NCI-H1105 (cell line): ENCODE data around the gene CADM4.
"Not testable (repeated sequence)": the region's sequence is repeated elsewhere in the genome, so short reads cannot be mapped to it uniquely, and the experiment has no call there.

Experiments used
- DNase-seq: peaks from one replicate; lab custom pipeline; 2025; lab: John Stamatoyannopoulos, UW

The CADM4 gene

DNA sequence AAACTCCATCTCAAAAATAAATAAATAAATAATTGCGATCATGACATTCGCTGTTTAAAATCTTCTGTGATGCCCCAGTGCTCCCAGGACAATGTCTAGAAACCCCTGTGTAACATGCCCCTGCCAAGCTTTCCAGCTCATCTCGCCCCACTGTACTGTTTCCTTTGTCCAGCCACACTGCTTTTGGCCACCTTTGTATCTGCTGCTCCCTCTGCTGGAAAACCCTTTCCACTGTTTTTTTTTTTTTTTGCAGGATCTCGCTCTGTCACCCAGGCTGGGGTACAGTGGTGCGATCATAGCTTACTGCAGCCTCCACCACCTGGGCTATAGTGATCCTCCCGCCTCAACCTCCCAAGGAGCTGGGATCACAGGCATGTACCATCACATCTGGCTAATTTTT, 22.8 kb upstream of the CADM4 start:
- DNase-seq: no peak

DNA sequence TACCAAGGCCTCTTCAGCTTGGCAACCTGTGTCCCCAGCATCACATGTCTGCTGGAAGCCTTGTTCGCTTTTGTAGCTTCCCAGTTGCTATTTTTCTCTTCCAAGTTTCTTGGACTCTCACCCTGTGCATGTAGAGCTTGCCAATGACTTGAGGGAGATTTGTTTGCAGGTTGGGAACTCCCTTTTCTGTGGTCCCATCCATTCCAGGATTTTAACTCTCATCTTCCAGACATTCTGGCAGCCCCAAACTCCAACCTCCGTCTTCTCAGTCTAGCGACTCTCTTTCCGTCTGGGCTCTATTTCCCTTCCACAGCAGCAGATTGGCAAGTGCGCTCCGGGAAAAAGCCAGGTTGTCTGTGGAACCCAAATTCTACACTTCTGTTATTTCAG, 21.3 kb upstream of the CADM4 start:
- no peak for DNase-seq

DNA sequence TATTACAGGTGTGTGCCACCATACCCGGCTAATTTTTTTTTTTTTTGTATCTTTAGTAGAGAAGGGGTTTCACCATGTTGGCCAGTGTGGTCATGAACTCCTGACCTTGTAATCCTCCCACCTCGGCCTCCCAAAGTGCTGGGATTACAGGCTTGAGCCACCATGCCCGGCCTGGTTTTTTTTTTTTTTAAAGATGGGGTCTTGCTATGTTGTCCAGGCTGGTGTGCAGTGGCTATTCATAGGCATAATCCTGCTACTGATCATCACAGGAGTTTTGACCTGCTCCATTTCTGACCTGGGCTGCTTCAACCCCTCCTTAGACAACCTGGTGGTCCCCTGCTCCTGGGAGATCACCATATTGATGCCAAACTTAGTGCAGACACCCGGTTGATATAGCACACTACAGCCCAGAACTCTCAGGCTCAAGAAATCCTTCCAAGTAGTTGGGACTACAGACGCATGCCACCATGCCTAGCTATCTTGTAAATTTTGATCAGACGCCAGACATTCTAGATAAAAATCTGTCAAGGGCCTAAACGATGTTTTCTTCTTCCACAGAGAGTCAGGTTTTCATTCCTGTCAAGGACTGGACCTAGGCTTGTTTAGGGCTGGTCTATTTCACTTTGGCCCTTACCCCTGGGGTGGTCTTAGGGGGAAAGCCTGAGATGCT, 20.8 kb upstream of the CADM4 start:
- no peak for DNase-seq

DNA sequence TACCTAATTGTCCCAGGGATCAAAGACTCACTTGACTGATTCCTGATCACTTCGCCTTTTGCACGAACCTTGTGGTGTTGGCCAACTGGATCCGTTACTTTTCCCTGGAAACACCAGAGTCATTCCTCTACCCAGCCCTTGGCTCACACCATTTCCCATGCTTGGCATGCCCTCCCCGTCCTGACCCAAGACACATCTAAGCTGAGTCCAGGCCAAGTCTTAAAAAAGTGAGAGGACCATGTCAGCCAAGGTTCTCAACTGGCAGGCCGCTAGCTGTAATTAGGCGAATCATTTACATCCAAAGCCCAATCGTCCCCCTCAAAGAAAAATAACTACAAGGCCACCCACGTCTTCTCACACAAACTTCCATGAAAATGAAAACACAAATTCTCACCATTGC, 18.8 kb upstream of the CADM4 start:
- no peak for DNase-seq

DNA sequence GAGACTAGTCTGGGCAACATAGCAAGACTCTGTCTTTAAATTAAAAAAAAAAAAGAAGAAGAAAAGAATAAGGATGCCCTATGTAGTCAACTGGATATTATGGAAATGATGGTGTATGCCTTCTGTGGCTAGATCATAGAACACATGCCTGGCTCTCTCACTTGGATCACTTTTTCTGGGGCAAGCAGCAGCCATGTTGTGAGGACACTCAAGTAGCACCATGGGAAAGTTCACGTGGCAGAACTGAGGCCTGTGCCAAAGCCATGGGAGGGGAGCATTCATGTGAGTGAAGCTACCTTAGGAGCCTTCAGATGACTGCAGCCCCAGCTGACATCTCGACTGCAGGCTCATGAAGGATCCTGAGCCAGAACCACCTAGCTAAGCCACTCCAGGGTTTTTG, 18.4 kb upstream of the CADM4 start:
- no peak for DNase-seq

DNA sequence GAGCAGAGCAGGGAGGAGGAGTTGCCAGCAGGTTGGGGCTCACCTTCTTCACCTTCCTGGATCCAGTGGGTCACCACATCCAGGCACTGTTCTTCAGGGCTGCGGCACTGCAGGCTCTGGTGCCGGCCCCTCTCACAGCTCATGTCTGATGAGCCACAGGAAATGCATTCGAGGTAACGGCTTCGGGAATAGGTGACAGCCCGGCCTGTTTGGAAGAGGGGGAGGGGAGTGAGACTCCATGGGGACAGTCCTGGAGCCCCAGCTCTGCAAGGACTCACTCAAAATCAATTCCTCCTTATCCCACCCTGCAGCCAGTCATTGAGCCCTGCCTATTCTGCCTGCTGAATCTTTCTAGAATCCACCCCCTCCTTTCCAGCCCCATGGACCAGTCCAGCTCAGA, 16.8 kb upstream of the CADM4 start:
- no peak for DNase-seq

DNA sequence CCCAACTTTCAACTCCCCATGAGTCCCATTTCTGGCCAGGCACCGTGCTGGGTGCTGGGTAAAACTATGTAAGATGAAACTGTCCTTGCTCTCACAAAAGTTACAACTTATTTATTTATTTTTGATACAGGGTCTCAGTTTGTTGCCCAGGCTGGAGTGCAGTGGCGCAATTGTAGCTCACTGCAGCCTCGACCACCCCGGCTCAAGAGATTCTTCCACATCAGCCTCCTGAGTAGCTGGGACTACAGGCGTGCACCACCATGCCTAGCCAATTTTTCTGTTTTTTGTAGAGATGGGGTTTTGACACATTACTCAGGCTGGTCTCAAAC, 12.9 kb upstream of the CADM4 start:
- DNase-seq: no peak

DNA sequence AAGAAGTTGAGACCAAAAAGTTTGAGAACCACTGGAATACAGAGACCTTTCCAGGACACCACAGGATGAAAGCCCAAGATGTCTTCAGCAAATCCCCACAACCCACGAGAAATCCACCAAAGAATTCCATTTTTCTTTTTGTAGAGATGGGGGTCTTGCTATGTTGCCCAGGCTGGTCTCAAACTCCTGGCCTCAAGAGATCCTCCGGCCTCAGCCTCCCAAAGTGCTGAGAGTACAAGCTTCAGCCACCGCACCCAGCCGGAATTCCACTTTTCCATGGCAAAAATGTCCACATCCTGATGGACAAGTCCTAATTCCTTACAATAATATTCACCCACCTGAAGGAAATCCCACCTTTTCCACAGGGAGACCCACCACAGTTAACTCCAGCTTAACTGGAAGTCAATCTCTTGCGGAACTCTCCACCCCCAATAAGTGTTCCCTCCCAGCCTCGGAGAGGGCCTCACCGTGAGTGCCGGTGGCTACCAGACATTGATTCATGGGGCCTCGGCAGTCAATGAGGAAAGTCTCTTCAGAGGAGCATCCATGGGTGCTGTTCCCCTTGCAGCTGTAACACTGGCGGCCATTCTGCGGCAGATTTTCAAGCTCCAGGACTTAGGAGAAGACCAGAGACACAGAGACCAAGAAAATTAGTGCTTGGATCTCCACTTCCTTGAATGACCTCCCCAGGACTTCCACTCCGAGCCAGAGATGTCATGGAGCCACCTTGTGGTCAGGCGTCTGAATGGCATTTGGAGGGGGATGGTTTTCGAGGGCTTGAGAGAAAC, 12.3 kb upstream of the CADM4 start:
- DNase-seq: peak; percentile 12

DNA sequence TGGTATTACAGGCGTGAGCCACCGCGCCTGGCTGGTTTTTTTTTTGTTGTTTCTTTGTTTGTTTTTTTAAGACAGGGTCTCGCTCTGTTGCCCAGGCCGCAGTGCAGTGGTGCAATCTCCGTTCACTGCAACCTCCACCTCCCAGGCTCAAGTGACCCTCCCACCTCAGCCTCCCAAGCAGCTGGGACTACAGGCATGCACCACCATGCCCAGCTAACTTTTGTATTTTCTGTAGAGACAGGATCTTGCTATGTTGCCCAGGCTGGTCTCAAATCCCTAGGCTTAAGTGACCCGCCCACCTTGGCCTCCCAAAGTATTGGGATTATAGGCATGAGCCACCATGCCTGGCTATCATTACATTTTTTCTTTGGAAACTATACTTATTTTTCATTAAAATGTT, 10.6 kb upstream of the CADM4 start:
- not testable (repeated sequence) for DNase-seq

DNA sequence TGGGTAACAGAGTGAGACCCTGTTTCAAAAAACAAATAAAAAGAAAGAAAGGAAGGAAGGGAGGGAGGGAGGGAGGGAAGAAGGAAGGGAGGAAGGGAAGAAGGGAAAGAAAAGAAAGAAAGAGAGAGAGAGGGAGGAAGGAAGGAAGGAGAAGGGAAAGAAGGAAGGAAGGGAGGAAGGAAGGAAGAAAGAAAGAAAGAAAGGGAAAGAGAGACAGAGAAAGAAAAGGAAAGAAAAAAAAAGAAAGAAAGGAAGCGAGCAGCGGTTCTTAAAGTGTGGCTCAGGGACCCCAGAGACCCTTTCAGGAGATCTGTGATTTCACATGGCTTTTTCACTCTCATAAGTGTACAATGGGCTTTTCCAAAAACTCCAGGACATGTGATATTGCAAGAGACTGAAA, 9.9 kb upstream of the CADM4 start:
- DNase-seq: no peak

DNA sequence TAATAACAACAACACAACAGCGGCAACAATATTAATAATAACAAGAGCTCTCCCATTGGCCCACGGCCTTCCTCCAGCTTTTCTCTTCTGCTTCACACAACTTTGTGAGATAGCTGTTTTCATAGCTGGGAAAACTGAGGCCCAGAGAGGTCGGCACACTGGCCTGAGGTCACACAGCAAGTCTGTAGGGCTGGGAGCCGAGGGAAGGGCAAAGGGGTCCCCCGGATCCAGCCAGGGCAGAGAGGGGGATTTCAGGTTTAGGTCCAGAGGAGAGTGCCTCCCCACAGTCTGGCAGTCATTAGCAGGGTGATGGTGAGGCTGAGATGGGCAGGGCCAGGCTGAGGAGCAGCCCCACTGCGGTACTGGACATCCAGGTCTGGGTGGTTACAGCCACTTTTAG, 9.0 kb upstream of the CADM4 start:
- DNase-seq: no peak

DNA sequence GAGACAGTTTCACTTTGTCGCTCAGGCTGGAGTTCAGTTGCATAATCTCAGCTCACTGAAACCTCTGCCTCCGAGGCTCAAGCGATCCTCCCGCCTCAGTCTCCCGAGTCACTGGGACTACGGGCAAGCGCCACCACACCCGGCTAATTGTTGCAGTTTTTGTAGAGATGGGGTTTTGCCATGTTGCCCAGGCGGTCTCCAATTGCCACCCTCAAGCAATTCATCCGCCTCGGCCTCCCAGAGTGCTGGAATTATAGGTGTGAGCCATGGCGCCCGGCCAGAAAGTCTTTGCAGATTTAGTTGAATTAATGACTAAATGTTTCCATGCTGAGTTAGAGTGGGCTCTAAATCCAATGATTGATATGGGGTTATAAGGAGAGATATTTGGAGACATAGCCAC, 4.5 kb upstream of the CADM4 start:
- DNase-seq: no peak

DNA sequence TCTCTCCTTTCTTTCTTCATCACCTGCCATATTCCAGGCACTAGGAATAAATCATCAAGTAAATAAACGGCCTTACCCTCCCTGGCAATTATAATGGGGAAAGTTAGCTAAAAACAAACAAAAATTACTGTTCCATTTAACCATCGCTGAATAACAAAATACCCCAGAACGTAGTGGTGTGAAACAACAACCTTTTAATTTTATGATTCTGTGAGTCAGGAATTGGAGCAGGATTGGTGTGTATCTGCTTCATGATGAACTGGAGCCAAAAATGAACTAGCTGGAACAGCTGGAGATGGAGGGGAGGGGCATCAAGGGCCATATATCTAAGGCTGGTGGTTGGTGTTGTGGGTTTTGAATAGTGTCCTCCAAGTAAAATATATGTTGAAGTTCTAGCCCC, 3.7 kb upstream of the CADM4 start:
- DNase-seq: peak; percentile 63

DNA sequence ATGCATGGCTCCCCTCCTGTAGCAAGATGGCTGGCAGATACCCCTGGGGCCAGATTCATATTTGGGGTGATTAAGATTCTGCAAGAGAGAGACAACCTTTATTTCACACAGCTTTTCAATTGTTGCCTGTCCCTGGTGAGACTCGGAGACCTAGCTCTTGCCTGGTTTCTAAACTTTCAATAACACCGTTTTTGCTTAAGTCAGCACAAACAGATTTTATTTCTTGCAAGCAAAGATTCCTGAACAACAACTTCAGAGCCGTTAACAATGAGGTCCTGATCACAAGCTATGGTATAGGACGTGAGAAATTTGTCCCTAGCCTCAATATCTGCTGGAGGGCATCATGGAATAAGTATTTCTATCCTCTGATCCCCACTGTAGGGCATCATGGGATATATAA, 2.9 kb upstream of the CADM4 start:
- DNase-seq: no peak

DNA sequence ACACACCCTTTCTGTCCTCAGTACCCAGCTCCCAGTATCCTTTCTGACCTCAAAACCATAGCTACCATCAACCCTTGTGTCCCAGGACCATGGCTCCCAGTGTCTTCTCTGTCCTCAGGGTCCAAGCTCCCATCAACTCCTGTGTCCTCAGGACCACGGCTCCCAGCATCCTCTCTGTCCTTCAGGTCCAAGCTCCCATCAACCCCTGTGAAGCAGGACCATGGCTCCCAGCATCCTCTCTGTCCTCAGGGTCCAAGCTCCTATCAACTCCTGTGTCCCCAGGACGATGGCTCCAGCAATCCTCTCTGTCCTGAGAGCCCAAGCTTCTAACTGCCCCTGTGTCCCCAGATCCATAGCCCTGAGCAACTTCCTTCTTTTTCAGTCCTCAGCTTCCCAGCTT, 1.7 kb upstream of the CADM4 start:
- DNase-seq: no peak

DNA sequence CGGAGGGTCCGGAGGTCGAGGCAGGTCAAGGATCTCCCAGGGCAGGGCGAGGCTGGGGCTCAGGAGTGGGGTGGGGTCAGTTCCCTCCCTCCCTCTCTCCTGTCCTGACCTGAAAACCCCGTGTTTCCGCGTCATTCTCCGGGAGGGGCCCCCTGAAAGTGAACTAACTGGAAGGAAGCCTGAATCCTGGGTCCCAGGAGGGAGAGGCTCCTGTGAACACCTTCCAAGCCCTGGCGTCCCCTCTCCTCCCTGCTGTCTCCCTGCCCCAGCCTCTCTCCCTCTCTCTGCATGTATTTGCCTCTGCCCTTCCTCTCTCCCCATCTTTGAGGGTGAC, 741 bp upstream of the CADM4 start:
- DNase-seq: no peak

DNA sequence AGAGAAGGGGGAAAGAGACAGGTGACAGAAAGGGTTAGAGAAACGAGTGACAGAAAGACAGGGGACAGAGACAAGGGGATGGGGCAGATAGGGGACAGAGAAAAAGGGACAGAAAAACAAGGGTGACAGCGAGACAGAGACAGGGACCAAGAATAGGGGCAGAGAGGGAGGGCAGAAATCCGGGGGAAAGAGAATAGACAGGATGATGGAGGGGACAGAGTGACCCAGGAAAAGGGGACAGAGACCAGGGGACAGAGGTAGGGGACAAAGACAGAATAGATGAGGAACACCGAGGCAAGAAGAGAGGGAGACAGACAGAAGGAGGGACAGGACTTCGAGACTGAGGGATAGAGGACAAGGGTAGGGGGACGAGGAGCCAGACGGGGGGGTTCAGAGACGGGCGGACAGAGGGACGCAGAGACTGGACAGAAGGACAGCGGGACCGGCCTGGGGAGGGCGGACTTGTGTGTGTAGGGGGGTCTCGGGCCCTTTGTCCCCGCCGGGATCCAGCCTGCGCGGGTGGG, 593 bp downstream of the CADM4 start:
- DNase-seq: no peak

DNA sequence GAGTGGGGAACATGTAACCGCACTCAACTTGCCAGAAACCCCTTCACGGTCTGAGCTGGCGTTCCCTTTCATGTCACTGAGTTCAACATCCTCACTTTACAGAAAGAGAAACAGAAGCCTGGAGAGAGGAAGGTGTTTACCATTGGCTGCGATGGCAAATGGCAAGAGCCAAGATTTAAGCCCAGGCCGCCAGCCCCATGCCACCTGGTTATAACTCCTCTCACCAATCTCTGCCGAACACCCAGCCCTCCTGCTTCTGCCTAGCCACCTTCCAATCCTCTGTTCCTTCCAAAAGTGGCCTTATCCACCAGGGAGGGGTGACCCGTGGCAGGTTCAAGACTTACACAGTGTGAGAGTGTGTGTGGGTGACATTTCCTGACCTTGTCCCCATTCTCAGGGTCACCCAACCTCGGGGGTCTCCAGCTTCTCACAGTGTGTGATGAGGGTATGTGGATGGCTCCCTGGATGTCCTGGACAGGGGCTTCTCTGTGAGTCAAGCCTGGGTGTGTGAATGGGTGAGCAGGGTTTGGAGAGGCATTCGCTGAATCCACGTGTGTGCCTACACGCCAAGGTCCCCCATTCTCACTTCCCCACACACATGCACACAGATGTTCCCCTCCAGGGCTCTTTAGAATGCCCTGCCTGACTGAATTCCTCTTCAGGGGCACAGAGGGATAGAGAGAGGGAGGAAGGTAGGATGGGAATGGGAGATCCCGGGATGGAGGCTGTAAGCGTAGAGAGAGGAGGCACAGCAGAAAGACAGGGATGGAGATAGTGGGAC, 1.2 kb downstream of the CADM4 start:
- DNase-seq: no peak

DNA sequence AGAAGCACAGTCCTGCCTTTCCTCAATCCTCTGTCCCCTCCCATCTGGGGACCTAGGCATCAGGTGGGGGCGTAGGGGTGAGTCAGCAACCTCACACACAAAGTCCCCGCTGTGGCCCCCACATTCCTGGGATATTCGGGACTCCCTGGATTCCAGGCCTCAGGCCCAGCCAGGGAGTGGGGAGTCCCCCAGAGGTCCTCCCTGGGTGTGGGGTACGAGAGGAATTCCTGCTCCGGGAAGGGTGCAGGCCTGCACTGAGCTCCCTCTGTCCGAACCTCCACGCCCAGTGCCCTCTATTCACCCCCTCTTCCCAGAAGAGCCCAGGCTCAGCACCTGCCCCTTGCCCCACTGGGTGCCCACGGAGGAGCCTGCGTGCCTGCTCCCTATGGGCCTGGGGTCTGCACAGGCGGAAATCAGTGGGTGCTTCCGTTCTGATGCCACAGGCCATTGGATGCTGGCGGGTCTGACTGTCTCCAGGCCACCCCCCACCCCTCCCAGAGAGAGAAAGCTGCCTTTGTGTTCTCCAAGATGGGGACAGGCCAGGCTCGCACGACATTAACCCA, 3.4 kb downstream of the CADM4 start:
- no peak for DNase-seq

DNA sequence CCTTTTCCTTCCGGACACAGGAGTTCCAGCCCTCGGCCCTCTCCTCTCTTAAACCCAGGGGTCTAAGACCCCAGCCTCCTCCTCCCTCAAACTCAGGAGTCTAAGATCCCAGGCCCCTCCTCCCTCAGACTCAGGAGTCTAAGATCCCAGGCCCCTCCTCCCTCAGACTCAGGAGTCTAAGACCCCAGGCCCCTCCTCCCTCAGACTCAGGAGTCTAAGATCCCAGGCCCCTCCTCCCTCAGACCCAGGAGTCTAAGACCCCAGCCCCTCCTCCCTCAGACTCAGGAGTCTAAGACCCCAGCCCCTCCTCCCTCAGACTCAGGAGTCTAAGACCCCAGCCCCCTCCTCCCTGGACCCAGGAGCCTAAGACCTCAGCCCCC, 4.1 kb downstream of the CADM4 start:
- not testable (repeated sequence) for DNase-seq

DNA sequence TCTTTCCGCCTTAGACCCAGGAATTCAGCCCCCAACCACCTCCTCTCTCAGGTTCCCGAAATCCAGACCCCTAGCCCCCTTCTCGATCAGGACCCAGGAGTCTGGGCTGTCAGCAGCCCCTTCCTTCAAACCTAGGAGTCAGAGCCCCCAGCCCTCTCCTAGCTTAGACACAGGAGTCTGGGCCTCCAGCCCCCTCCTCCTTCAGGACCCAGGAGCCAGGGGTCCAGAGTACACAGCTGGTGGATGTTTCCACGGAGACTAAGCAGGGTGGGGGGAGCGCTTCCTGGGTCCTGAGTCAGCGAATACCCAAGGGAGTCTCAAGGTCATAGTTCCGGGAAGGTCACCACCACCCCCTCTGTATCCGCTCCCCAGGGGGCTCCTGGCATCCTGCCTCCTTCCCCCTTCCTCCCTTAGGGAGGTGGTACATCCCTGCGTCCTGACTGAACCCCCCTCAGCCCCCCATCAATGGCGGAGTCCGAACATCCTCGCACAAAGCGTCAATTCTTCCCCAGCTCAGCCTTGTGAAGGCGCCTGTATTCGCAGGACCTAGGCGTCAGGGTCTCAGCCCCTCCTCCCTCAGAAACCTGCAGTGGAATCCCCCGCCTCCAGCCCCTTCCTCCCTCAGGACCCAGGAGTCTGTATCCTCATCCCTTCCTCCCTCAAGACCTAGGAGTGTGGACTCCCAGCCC, 4.6 kb downstream of the CADM4 start:
- no peak for DNase-seq

DNA sequence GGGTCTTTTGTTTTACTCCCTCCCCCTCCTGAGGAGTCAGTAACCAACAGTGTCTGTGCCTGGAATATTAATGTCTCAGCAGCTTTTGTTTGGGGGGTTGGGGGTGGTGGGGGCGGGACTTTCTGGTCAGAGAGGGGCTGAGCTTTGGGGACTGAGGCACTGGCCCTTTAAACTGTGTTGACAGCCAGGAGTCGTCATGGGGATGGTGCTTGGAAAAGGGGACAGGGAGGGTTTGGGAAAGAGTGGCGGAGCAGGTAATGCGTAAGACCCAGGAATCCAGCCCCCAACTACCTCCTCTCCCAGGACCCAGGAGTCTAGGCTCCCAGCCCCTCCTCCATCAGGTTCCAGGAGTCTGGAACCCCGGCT, 5.2 kb downstream of the CADM4 start:
- DNase-seq: no peak
